CD14-positive monocyte (primary cell): ENCODE results near the gene FRS2. TPM values are rescaled to one million over a fixed set of nuclear protein-coding genes. Genes with fewer than 3 reads are reported as not detected.

ENCODE experiments used
- DNase-seq, 3 donors: peaks; one replicate each; pipeline ENCODE4 v3.0.0-alpha.2; 2011 to 2022
- H2AFZ ChIP-seq: 2 replicates; pipeline ENCODE4 v1.6.0; 2012; ENCODE audit warnings: mild to moderate bottlenecking, low read depth, low read length, inconsistent platforms; ENCODE audit not compliant: insufficient read depth, poor library complexity, severe bottlenecking
- H3K27ac ChIP-seq, 2 donors: 1 replicate in 1 of 2; 2 replicates in 1 of 2; pipeline ENCODE4 v1.5.1; 2012 to 2013; ENCODE audit warnings: low read length in 2 of 2, control low read depth in 1 of 2, inconsistent platforms in 1 of 2, low read depth in 1 of 2, mild to moderate bottlenecking in 1 of 2
- H3K27me3 ChIP-seq, 2 donors: one replicate each; pipeline versions ENCODE4 v1.6.0 to v1.6.1; 2011 to 2013; ENCODE audit warnings: low read length in 2 of 2; ENCODE audit not compliant: control insufficient read depth in 2 of 2, insufficient read depth in 2 of 2
- H3K36me3 ChIP-seq, 2 donors: replicated peaks in 1 of 2; 1 replicate in 1 of 2; 2 replicates in 1 of 2; pipeline versions ENCODE4 v1.5.1 to v1.6.1; 2012 to 2013; ENCODE audit warnings: low read length in 2 of 2, control low read depth in 1 of 2, inconsistent platforms in 1 of 2, mild to moderate bottlenecking in 1 of 2; ENCODE audit not compliant: insufficient read depth in 2 of 2, control insufficient read depth in 1 of 2
- H3K4me1 ChIP-seq, 2 donors: 1 replicate in 1 of 2; 2 replicates in 1 of 2; pipeline versions ENCODE4 v1.5.1 to v1.6.1; 2012 to 2013; ENCODE audit warnings: low read length in 2 of 2, control low read depth in 1 of 2, inconsistent platforms in 1 of 2, mild to moderate bottlenecking in 1 of 2, moderate library complexity in 1 of 2; ENCODE audit not compliant: insufficient read depth in 2 of 2, control insufficient read depth in 1 of 2
- H3K4me2 ChIP-seq: replicated peaks from 2 replicates; pipeline ENCODE3; 2012; ENCODE audit warnings: low read length, moderate library complexity, mild to moderate bottlenecking; ENCODE audit not compliant: poor library complexity, severe bottlenecking; ENCODE audit errors: extremely low read depth
- H3K4me3 ChIP-seq, 3 experiments: fragments of 200-600 bp in 1 of 3; sonication (generic) in 1 of 3; replicated peaks in 1 of 3; 1 replicate in 2 of 3; 2 replicates in 1 of 3; pipeline ENCODE4 v1.5.1; 2011 to 2013; ENCODE audit warnings: low read length in 3 of 3, mild to moderate bottlenecking in 3 of 3, control low read depth in 2 of 3, low read depth in 2 of 3, inconsistent platforms in 1 of 3, moderate library complexity in 1 of 3
- H3K79me2 ChIP-seq: 2 replicates; pipeline ENCODE4 v1.6.0; 2012; ENCODE audit warnings: mild to moderate bottlenecking, control low read depth, inconsistent platforms, low read length, moderate library complexity; ENCODE audit not compliant: insufficient read depth
- H3K9ac ChIP-seq: 2 replicates; pipeline ENCODE4 v1.6.0; 2017; ENCODE audit warnings: low read length, mild to moderate bottlenecking; ENCODE audit not compliant: insufficient read depth, poor library complexity, severe bottlenecking
- H3K9me3 ChIP-seq, 2 donors: replicated peaks in 1 of 2; 1 replicate in 1 of 2; 2 replicates in 1 of 2; pipeline versions ENCODE4 v1.5.1 to v1.6.1; 2012 to 2013; ENCODE audit warnings: low read length in 2 of 2, control low read depth in 1 of 2; ENCODE audit not compliant: control insufficient read depth in 1 of 2, insufficient read depth in 1 of 2
- H4K20me1 ChIP-seq: 2 replicates; pipeline ENCODE4 v1.6.0; 2012; ENCODE audit warnings: mild to moderate bottlenecking, low read length, control low read depth, moderate library complexity; ENCODE audit not compliant: insufficient read depth
- H3K27ac Mint-ChIP-seq, 7 donors: one replicate each; pipeline ENCODE4 v1.8.0; 2020; ENCODE audit warnings: mild to moderate bottlenecking in 7 of 7, mixed read lengths in 7 of 7, moderate library complexity in 6 of 7, inconsistent platforms in 2 of 7
- H3K27me3 Mint-ChIP-seq, 3 donors: one replicate each; pipeline ENCODE4 v1.8.0; 2021 to 2022; ENCODE audit warnings: low read depth in 3 of 3, mild to moderate bottlenecking in 3 of 3, mixed read lengths in 3 of 3, moderate library complexity in 3 of 3, inconsistent platforms in 1 of 3
- H3K36me3 Mint-ChIP-seq, 2 donors: one replicate each; pipeline ENCODE4 v1.8.0; 2020; ENCODE audit warnings: mixed read lengths in 2 of 2, inconsistent platforms in 1 of 2, mild to moderate bottlenecking in 1 of 2
- H3K4me1 Mint-ChIP-seq: one replicate; pipeline ENCODE4 v1.8.0; 2020; ENCODE audit warnings: mild to moderate bottlenecking, mixed read lengths
- H3K4me3 Mint-ChIP-seq, 2 donors: one replicate each; pipeline ENCODE4 v1.8.0; 2020; ENCODE audit warnings: mild to moderate bottlenecking in 2 of 2, mixed read lengths in 2 of 2, moderate library complexity in 1 of 2
- H3K9me3 Mint-ChIP-seq, 7 donors: one replicate each; pipeline ENCODE4 v1.8.0; 2020 to 2022; ENCODE audit warnings: mixed read lengths in 7 of 7, mild to moderate bottlenecking in 6 of 7, moderate library complexity in 6 of 7, inconsistent platforms in 2 of 7
- CTCF ChIP-seq: fragments of 200-600 bp; IDR thresholded peaks from one replicate; pipeline ENCODE4 v1.8.0; 2022; ENCODE audit warnings: antibody characterized with exemption, mild to moderate bottlenecking
- whole genome bisulfite sequencing: methylation state at CpG from one replicate; pipeline ENCODE4 v1.1.5; 2013; ENCODE audit warnings: missing lambda C conversion rate; ENCODE audit not compliant: insufficient coverage; 5-methylcytosine and 5-hydroxymethylcytosine counted together
- intact Hi-C, 2 donors: fragments of 100-400 bp; cut with micrococcal nuclease; formaldehyde crosslinking; loops; one replicate each; pipeline versions ENCODE4 v1.15.0 to v1.15.1; 2023
- polyA plus RNA-seq, 3 donors: library from polyadenylated mRNA; depleted of rRNA in 1 of 3; unstranded in 2 of 3; stranded (reverse) in 1 of 3; fragments of 300-500 nt in 2 of 3; fragments of >200 nt in 1 of 3; fragmentation: Illumina TruSeq in 2 of 3; gene quantifications; 1 replicate in 2 of 3; 2 replicates in 1 of 3; pipeline ENCODE4 v1.2.3, GENCODE V29; 2012 to 2021
- small RNA-seq: library from RNA; depleted of rRNA; stranded (forward); fragments of <200 nt; gene quantifications from one replicate; pipeline ENCODE3, GENCODE V24; 2012; ENCODE audit warnings: low read depth; ENCODE audit not compliant: insufficient read length

FRS2 gene
- polyA plus RNA-seq, 3 donors = 6.8 to 13.6 (median 13.0) TPM

GRCh38 chr12:69623970-69624369 is 153.8 kb downstream of the FRS2 start:
- H3K4me1 Mint-ChIP-seq = peaks cover 2% of the 10 kb centered on the region
- Histone ChIP-seq H3K27ac (no peak overlapping the region), H3K27me3 (no peaks in the 10 kb centered on the region), H3K79me2 (no peaks in the 10 kb centered on the region), H2AFZ (no peak overlapping the region), H3K4me2 (no peak overlapping the region), H3K4me1 (no peaks in the 10 kb centered on the region), H3K9me3 (no peaks in the 10 kb centered on the region), H3K4me3 (no peak overlapping the region), H3K9ac (no peak overlapping the region), H3K36me3 (no peaks in the 10 kb centered on the region), H4K20me1 (no peaks in the 10 kb centered on the region)
- DNase-seq = no peak
- intact Hi-C loops = no loop called here
- no peak for TF ChIP-seq CTCF
- peaks cover 0 to 2% (median 0%) of the 10 kb centered on the region in 7 donors for H3K9me3 Mint-ChIP-seq
- 95% methylated on average over 7 of the region's 13 CpGs for WGBS
- no peaks in the 10 kb centered on the region for H3K36me3 Mint-ChIP-seq
- peaks cover 0 to 2% (median 1%) of the 10 kb centered on the region in 3 donors for H3K27me3 Mint-ChIP-seq
- no peak overlapping the region for H3K27ac Mint-ChIP-seq
- H3K4me3 Mint-ChIP-seq = no peak overlapping the region

- H3K27ac ChIP-seq = no peak overlapping the region
- Mint-ChIP-seq H3K4me1 (peaks cover 2% of the 10 kb centered on the region), H3K27me3 (peaks cover 0 to 4% (median 1%) of the 10 kb centered on the region in 3 donors), H3K36me3 (no peaks in the 10 kb centered on the region), H3K4me3 (no peak overlapping the region), H3K27ac (no peak overlapping the region), H3K9me3 (peaks cover 0 to 6% (median 2%) of the 10 kb centered on the region in 7 donors)
- no peak for DNase-seq
- H3K9me3 ChIP-seq = no peaks in the 10 kb centered on the region
- 79% methylated on average over 3 of the region's 8 CpGs for WGBS
- intact Hi-C loops = no loop called here
- H2AFZ ChIP-seq = no peak overlapping the region
- no peaks in the 10 kb centered on the region for H4K20me1 ChIP-seq
- no peak overlapping the region for H3K9ac ChIP-seq
- no peak for TF ChIP-seq CTCF
- no peaks in the 10 kb centered on the region for H3K79me2 ChIP-seq
- H3K4me1 ChIP-seq = no peaks in the 10 kb centered on the region
- H3K4me3 ChIP-seq = no peak overlapping the region
- H3K36me3 ChIP-seq = no peaks in the 10 kb centered on the region
- H3K4me2 ChIP-seq = no peak overlapping the region
- H3K27me3 ChIP-seq = no peaks in the 10 kb centered on the region
These were observed 157.3 kb downstream of the FRS2 start for GRCh38 chr12:69627501-69627900.

Small RNA genes lying within 50 kb of the gene (small RNA-seq; reads per million reads assigned to genes)
- not detected for gene MIR3913-1

Other genes starting within 250 kb of the FRS2 start
- gene CPSF6, start 230.8 kb upstream of the FRS2 start, polyA plus RNA-seq = 10 to 100 TPM; 18.3 to 38.0 (median 35.4) TPM
- over 10,000 TPM; 10,434 to 46,644 (median 13,865) TPM for gene LYZ, start 122.0 kb upstream of the FRS2 start, polyA plus RNA-seq
- 10 to 100 TPM in 2 of 3 donors, 1 to 10 TPM in 1; 6.6 to 20.9 (median 16.0) TPM for gene YEATS4, start 110.6 kb upstream of the FRS2 start, polyA plus RNA-seq
- 10 to 100 TPM; 39.8 to 87.4 (median 63.3) TPM for gene CCT2, start 115.1 kb downstream of the FRS2 start, polyA plus RNA-seq
- not detected for gene LRRC10, start 140.5 kb downstream of the FRS2 start, polyA plus RNA-seq
- not detected for gene BEST3, start 228.9 kb downstream of the FRS2 start, polyA plus RNA-seq